EL (cell line): ENCODE measurements around the gene ARSB.
A peak's percentile ranks its signal among the peaks of the same experiment; 100 is the strongest.
"Not testable (repeated sequence)": the region's sequence is repeated elsewhere in the genome, so short reads cannot be mapped to it uniquely, and the experiment has no call there.

ENCODE experiments used
- DNase-seq: peaks from one replicate; pipeline ENCODE4 v3.0.0-alpha.2; 2016

Gene ARSB

GRCh38 chr5:78930721-78931120, 54.4 kb downstream of the ARSB start:
- no peak for DNase-seq

- no peak for DNase-seq
These were observed 55.3 kb downstream of the ARSB start for GRCh38 chr5:78929833-78930232.

GRCh38 chr5:78927657-78928282, 57.3 kb downstream of the ARSB start:
- DNase-seq, result peak; percentile 77

- DNase-seq, result no peak
These were observed 58.9 kb downstream of the ARSB start for GRCh38 chr5:78926252-78926651.

GRCh38 chr5:78925129-78925876, 59.8 kb downstream of the ARSB start:
- no peak for DNase-seq

- DNase-seq, result no peak
These were observed 61.5 kb downstream of the ARSB start for GRCh38 chr5:78923622-78923970.

GRCh38 chr5:78922879-78923621, 62.1 kb downstream of the ARSB start:
- DNase-seq, result no peak

GRCh38 chr5:78920604-78921003, 64.5 kb downstream of the ARSB start:
- no peak for DNase-seq

- DNase-seq, result no peak
These were observed 65.3 kb downstream of the ARSB start for GRCh38 chr5:78919796-78920195.

- DNase-seq, result no peak
These were observed 69.1 kb downstream of the ARSB start for GRCh38 chr5:78916044-78916443.

- DNase-seq, result no peak
These were observed 69.9 kb downstream of the ARSB start for GRCh38 chr5:78915170-78915569.

GRCh38 chr5:78912811-78913210, 72.3 kb downstream of the ARSB start:
- DNase-seq, result no peak

- DNase-seq, result no peak
These were observed 72.9 kb downstream of the ARSB start for GRCh38 chr5:78912085-78912771.

- not testable (repeated sequence) for DNase-seq
These were observed 75.7 kb downstream of the ARSB start for GRCh38 chr5:78909224-78909983.

- peak; percentile 66 for DNase-seq
These were observed 76.7 kb downstream of the ARSB start for GRCh38 chr5:78908173-78909061.

GRCh38 chr5:78907255-78907891, 77.7 kb downstream of the ARSB start:
- DNase-seq, result peak; percentile 90

- DNase-seq, result no peak
These were observed 79.8 kb downstream of the ARSB start for GRCh38 chr5:78905084-78905938.

GRCh38 chr5:78903861-78904260, 81.2 kb downstream of the ARSB start:
- peak; percentile 23 for DNase-seq

- no peak for DNase-seq
These were observed 81.8 kb downstream of the ARSB start for GRCh38 chr5:78903353-78903752.

- DNase-seq, result peak; percentile 69
These were observed 85.2 kb downstream of the ARSB start for GRCh38 chr5:78899922-78900362.
